ENCODE measurements around the gene KCNT2. TPM values are rescaled to one million over a fixed set of nuclear protein-coding genes. Genes with fewer than 3 reads are reported as not detected.

KCNT2 gene
- total RNA-seq, 1 experiment from 2014 or later: 9.1 TPM

DNA sequence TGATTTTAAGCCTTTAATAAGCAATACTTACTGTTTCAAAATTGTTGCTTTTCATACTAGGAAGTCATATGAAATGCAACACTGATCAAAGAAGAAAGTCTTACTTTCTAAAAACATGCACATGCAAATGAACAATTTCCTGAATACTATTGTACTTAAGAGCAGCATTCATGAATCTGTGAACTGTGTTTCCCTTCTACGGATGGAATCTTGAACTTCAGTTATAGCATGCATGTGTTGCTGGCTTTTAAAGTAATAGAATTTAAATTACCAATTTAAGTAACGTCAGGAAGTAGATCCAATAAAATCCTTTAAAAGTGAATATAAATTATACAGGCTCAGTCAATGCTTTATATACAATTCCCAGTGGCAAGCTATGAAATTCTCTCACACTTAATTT, 348.9 kb downstream of the KCNT2 start:
- Histone ChIP-seq H4K8ac (replicated peaks; ENCODE audit: insufficient read length, low read depth, low read length) (no peak overlapping the region), H3K79me2 (ENCODE audit: insufficient read depth, low read length) (no peaks in the 10 kb centered on the region), H3T11ph (ENCODE audit: low read length) (no peak overlapping the region), H3K4me2 (ENCODE audit: insufficient read depth, insufficient read length, low read length) (no peak overlapping the region), H2BK120ac (ENCODE audit: low read depth, low read length, poor library complexity, severe bottlenecking) (no peak overlapping the region), H4K20me1 (ENCODE audit: control insufficient read depth, insufficient read depth, insufficient read length) (no peaks in the 10 kb centered on the region), H2BK5ac (ENCODE audit: insufficient read length, low read length) (no peak overlapping the region), H3K18ac (ENCODE audit: insufficient read length, low read depth, low read length) (no peak overlapping the region), H3K79me1 (ENCODE audit: insufficient read depth, low read depth, low read length, poor library complexity, severe bottlenecking) (no peaks in the 10 kb centered on the region), H2AK5ac (ENCODE audit: insufficient read length, low read length) (no peak overlapping the region), H3K4ac (ENCODE audit: low read depth, low read length) (no peak overlapping the region), H3K4me1 (ENCODE audit: insufficient read depth, low read length) (no peaks in the 10 kb centered on the region), H3K23ac (ENCODE audit: insufficient read length, low read depth, low read length) (no peak overlapping the region), H4K91ac (ENCODE audit: insufficient read length, low read depth, low read length) (no peak overlapping the region), H2BK12ac (ENCODE audit: insufficient read length, low read depth, low read length) (no peak overlapping the region), H3K56ac (ENCODE audit: insufficient read length, low read depth, low read length) (no peak overlapping the region), H4K5ac (ENCODE audit: insufficient read length, low read depth, low read length) (no peak overlapping the region), H2BK20ac (ENCODE audit: low read depth, low read length, poor library complexity, severe bottlenecking) (no peak overlapping the region), H3K23me2 (ENCODE audit: insufficient read length, low read depth, low read length, poor library complexity, severe bottlenecking) (no peaks in the 10 kb centered on the region), H2AFZ (ENCODE audit: low read length) (no peak overlapping the region), H3K9ac (ENCODE audit: extremely low read depth, insufficient read length, low read length) (no peak overlapping the region), H3K14ac (ENCODE audit: insufficient read depth, low read length) (no peak overlapping the region), H3K9me3 (ENCODE audit: control insufficient read depth, low read depth, low read length) (no peaks in the 10 kb centered on the region), H2BK15ac (ENCODE audit: low read depth, low read length) (no peak overlapping the region), H3K27ac (ENCODE audit: insufficient read length, low read depth, low read length) (no peak overlapping the region), H3K27me3 (ENCODE audit: insufficient read depth, low read length) (no peaks in the 10 kb centered on the region)
- DNase-seq: no peak
- no peaks in the 10 kb centered on the region for H3K9me3 Mint-ChIP-seq
- H3K27ac Mint-ChIP-seq: no peak overlapping the region
- no peak overlapping the region for H3K4me3 Mint-ChIP-seq
- no peaks in the 10 kb centered on the region for H3K27me3 Mint-ChIP-seq (ENCODE audit: low read depth)
- no peaks in the 10 kb centered on the region for H3K4me1 Mint-ChIP-seq
- H3K36me3 Mint-ChIP-seq (ENCODE audit: insufficient read depth in 1 of 3, low read depth in 3 of 3): no peaks in the 10 kb centered on the region; a peak in 1 of 7 replicates
- TF ChIP-seq, protein P1, sequence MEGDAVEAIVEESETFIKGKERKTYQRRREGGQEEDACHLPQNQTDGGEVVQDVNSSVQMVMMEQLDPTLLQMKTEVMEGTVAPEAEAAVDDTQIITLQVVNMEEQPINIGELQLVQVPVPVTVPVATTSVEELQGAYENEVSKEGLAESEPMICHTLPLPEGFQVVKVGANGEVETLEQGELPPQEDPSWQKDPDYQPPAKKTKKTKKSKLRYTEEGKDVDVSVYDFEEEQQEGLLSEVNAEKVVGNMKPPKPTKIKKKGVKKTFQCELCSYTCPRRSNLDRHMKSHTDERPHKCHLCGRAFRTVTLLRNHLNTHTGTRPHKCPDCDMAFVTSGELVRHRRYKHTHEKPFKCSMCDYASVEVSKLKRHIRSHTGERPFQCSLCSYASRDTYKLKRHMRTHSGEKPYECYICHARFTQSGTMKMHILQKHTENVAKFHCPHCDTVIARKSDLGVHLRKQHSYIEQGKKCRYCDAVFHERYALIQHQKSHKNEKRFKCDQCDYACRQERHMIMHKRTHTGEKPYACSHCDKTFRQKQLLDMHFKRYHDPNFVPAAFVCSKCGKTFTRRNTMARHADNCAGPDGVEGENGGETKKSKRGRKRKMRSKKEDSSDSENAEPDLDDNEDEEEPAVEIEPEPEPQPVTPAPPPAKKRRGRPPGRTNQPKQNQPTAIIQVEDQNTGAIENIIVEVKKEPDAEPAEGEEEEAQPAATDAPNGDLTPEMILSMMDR (conservative IDR thresholded peaks at IDR 0.05): no peak
- no CpG with 5 or more reads among the region's 2 CpGs for WGBS (ENCODE audit: extremely low coverage, insufficient read length, low lambda C conversion rate)

Measured in H9 (cell line).